Panc1 (cell line): ENCODE data around the gene BEST3. TPM values are rescaled to one million over a fixed set of nuclear protein-coding genes. Genes with fewer than 3 reads are reported as not detected.

Source experiments
- ATAC-seq: fragments of 200-7000 bp; cut with Tn5 transposase; 2 replicates; pipeline ENCODE4 v1.9.1; 2020; ENCODE audit warnings: mild to moderate bottlenecking, moderate library complexity
- BruUV-seq: library from RNA; stranded (reverse); fragments of 400-500 nt; replicated peaks from 2 replicates; lab custom pipeline; 2021; lab: Mats Ljungman, UMichigan
- CTCF ChIA-PET: fragments of 300-600 bp; sonication (Branson Sonifier 250); formaldehyde crosslinking; loops from one replicate; lab custom pipeline; 2022; ENCODE audit warnings: antibody characterized with exemption; lab: Charles Lee
- POLR2A ChIA-PET: fragments of 300-600 bp; sonication (Branson Sonifier 250); formaldehyde crosslinking; loops from one replicate; lab custom pipeline; 2022; ENCODE audit warnings: antibody characterized with exemption; lab: Charles Lee
- DNase-seq: peaks from one replicate; pipeline ENCODE4 v3.0.0-alpha.2; 2010; ENCODE audit warnings: low read depth, low spot score
- H3K27ac ChIP-seq: 2 replicates; pipeline ENCODE4 v1.5.1; 2011; ENCODE audit warnings: mild to moderate bottlenecking, low read length, inconsistent platforms
- H3K27me3 ChIP-seq: fragments of 200-500 bp; sonication (Bioruptor generic); 2 replicates; pipeline ENCODE4 v1.6.0; 2014; ENCODE audit warnings: low read length, inconsistent platforms; ENCODE audit not compliant: control insufficient read depth, insufficient read depth
- H3K36me3 ChIP-seq: fragments of 200-500 bp; sonication (Bioruptor generic); 2 replicates; pipeline ENCODE4 v1.5.1; 2014; ENCODE audit warnings: inconsistent platforms, mild to moderate bottlenecking, low read length, moderate library complexity; ENCODE audit not compliant: control insufficient read depth, insufficient read depth
- H3K4me1 ChIP-seq: 2 replicates; pipeline ENCODE4 v1.5.1; 2011; ENCODE audit warnings: inconsistent platforms, mild to moderate bottlenecking, low read length, moderate library complexity; ENCODE audit not compliant: control insufficient read depth, insufficient read depth
- H3K4me3 ChIP-seq, 2 experiments: 2 replicates each; pipeline ENCODE4 v1.5.1; 2011 to 2012; ENCODE audit warnings: low read depth in 2 of 2, low read length in 2 of 2, mild to moderate bottlenecking in 2 of 2, inconsistent platforms in 1 of 2, moderate library complexity in 1 of 2
- H3K9me3 ChIP-seq: fragments of 200-500 bp; sonication (Bioruptor generic); 2 replicates; pipeline ENCODE4 v1.5.1; 2014; ENCODE audit warnings: low read depth, mild to moderate bottlenecking, inconsistent platforms, low read length, moderate library complexity; ENCODE audit not compliant: control insufficient read depth, insufficient read depth
- CTCF ChIP-seq: fragments of 450-650 bp; IDR thresholded peaks from 2 replicates; pipeline ENCODE4 v1.5.1; 2017; ENCODE audit warnings: mild to moderate bottlenecking
- POLR2AphosphoS5 ChIP-seq: IDR thresholded peaks from 2 replicates; pipeline ENCODE4 v1.6.1; 2012; ENCODE audit warnings: mild to moderate bottlenecking, low read depth, low read length, moderate library complexity
- REST ChIP-seq, 2 experiments: IDR thresholded peaks; 2 replicates each; pipeline ENCODE4 v1.6.1; 2011 to 2012; ENCODE audit warnings: low read depth in 2 of 2, control low read depth in 1 of 2, low read length in 1 of 2, mild to moderate bottlenecking in 1 of 2, moderate library complexity in 1 of 2; ENCODE audit not compliant: insufficient read depth in 1 of 2
- SIN3A ChIP-seq: IDR thresholded peaks from 2 replicates; pipeline ENCODE4 v1.6.1; 2012; ENCODE audit warnings: low read depth, mild to moderate bottlenecking, low read length, moderate library complexity, borderline replicate concordance; ENCODE audit not compliant: insufficient read depth
- TCF7L2 ChIP-seq: IDR thresholded peaks from 2 replicates; pipeline ENCODE4 v1.6.1; 2011; ENCODE audit warnings: mild to moderate bottlenecking, low read depth, low read length, inconsistent platforms
- in situ Hi-C: cut with HindIII; loops from 2 replicates; pipeline ENCODE4 v1.10.0; 2016; ENCODE audit warnings: low sequenced_read_pairs, low pct_unique_long_range_greater_than_20kb
- intact Hi-C: fragments of 100-400 bp; cut with micrococcal nuclease; formaldehyde crosslinking; loops from one replicate; pipeline ENCODE4 v1.10.0; 2022; ENCODE audit not compliant: unreplicated experiment
- total RNA-seq: library from RNA; stranded (reverse); gene quantifications from one replicate; pipeline ENCODE4 v1.2.1, GENCODE V29; 2021; ENCODE audit not compliant: unreplicated experiment

The BEST3 gene
- total RNA-seq, 1 experiment from 2014 or later = 0.67 TPM

- in situ Hi-C loops = no loop called here
- H3K27ac ChIP-seq = no peak overlapping the region
- no peaks in the 10 kb centered on the region for H3K4me1 ChIP-seq
- POLR2A ChIA-PET = no interaction called here
- no peak for DNase-seq
- CTCF ChIA-PET = no interaction called here
- no peaks in the 10 kb centered on the region for H3K36me3 ChIP-seq
- no TSS peak for BruUV-seq
- intact Hi-C loops = no loop called here
- H3K9me3 ChIP-seq = no peaks in the 10 kb centered on the region
- TF ChIP-seq CTCF (no peak), POLR2AphosphoS5 (no peak), REST (IDR thresholded peaks at IDR 0.05; ENCODE audit: insufficient read depth in 1 of 2, low read depth in 2 of 2, low read length in 1 of 2) (no peak), TCF7L2 (no peak), SIN3A (no peak)
- no peak overlapping the region for H3K4me3 ChIP-seq
- ATAC-seq = no peak
- H3K27me3 ChIP-seq = no peaks in the 10 kb centered on the region; the same call in none of the 2 replicates
These were observed 79.0 kb downstream of the BEST3 start for GRCh38 chr12:69620077-69620476.

GRCh38 chr12:69619050-69619449, 80.1 kb downstream of the BEST3 start:
- no peaks in the 10 kb centered on the region for H3K9me3 ChIP-seq
- ATAC-seq (no peak), DNase-seq (no peak)
- H3K4me3 ChIP-seq = no peak overlapping the region
- intact Hi-C loops = no loop called here
- no peaks in the 10 kb centered on the region for H3K4me1 ChIP-seq
- in situ Hi-C loops = no loop called here
- no peak overlapping the region for H3K27ac ChIP-seq
- BruUV-seq = no TSS peak
- no peak for TF ChIP-seq POLR2AphosphoS5
- TF ChIP-seq SIN3A = no peak
- no peak for TF ChIP-seq TCF7L2
- no peak for TF ChIP-seq REST (IDR thresholded peaks at IDR 0.05; ENCODE audit: insufficient read depth in 1 of 2, low read depth in 2 of 2, low read length in 1 of 2)
- no peak for TF ChIP-seq CTCF
- H3K36me3 ChIP-seq = no peaks in the 10 kb centered on the region
- POLR2A ChIA-PET = no interaction called here
- CTCF ChIA-PET = no interaction called here
- H3K27me3 ChIP-seq = no peaks in the 10 kb centered on the region; the same call in none of the 2 replicates
